ENCODE measurements around the gene FRMD4A.

DNA sequence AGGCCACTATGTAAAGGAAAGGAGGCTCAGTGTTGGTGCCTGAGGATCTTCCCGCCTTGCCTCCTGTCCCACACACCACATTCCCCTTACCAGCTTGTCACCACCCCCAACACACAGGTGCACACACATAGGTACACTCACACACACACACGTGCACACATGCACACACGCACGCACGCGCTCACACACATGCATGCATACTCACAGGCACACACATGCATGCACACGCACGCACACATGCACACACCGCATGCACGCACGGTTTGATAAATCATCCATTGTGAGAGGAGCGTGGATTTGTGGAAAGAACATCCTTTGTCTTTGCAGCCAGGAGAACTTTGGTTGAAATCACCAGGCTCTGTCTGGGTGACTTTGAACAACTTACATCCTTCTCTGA lies 359.8 kb downstream of the FRMD4A start:
- no peak for TF ChIP-seq SPI1 (IDR thresholded peaks at IDR 0.05; ENCODE audit: low read depth, low read length)
- TF ChIP-seq POLR2A (IDR thresholded peaks at IDR 0.05; ENCODE audit: low read depth, low read length): no peak
- no peak for TF ChIP-seq TAF1 (IDR thresholded peaks at IDR 0.05; ENCODE audit: low read depth, low read length)
